CD4-positive, alpha-beta T cell (primary cell): ENCODE data around the gene GDAP2. TPM values are rescaled to one million over a fixed set of nuclear protein-coding genes. Genes with fewer than 3 reads are reported as not detected.

Source experiments
- ATAC-seq: fragments of 200-7000 bp; cut with Tn5 transposase; one replicate; pipeline ENCODE4 v1.10.0; 2022; ENCODE audit warnings: mild to moderate bottlenecking; ENCODE audit not compliant: poor library complexity
- CTCF ChIA-PET: fragments of 350-600 bp; sonication (Branson Sonifier 250); formaldehyde crosslinking; loops from one replicate; lab custom pipeline; 2021; ENCODE audit warnings: antibody characterized with exemption, inconsistent platforms; lab: Charles Lee
- POLR2A ChIA-PET: fragments of 350-600 bp; sonication (Branson Sonifier 250); formaldehyde crosslinking; loops from one replicate; lab custom pipeline; 2021; ENCODE audit warnings: antibody characterized with exemption, inconsistent platforms; lab: Charles Lee
- DNase-seq, 14 experiments: peaks; one replicate each; pipeline ENCODE4 v3.0.0-alpha.2; 2013 to 2020; ENCODE audit warnings: mixed read lengths in 2 of 14
- H3K27ac ChIP-seq, 2 donors: one replicate each; pipeline versions ENCODE4 v1.5.1 to v1.7.0; 2013; ENCODE audit warnings: low read length in 2 of 2, low read depth in 1 of 2, mild to moderate bottlenecking in 1 of 2
- H3K27me3 ChIP-seq, 2 experiments: 1 replicate in 1 of 2; 2 replicates in 1 of 2; pipeline versions ENCODE4 v1.6.1 to v1.7.0; 2013; ENCODE audit warnings: low read length in 2 of 2, control low read depth in 1 of 2, mild to moderate bottlenecking in 1 of 2, moderate library complexity in 1 of 2; ENCODE audit not compliant: insufficient read depth in 2 of 2, control insufficient read depth in 1 of 2
- H3K36me3 ChIP-seq: one replicate; pipeline ENCODE4 v1.6.1; 2013; ENCODE audit warnings: low read length, control low read depth; ENCODE audit not compliant: insufficient read depth
- H3K4me1 ChIP-seq: one replicate; pipeline ENCODE4 v1.6.1; 2013; ENCODE audit warnings: low read length, control low read depth; ENCODE audit not compliant: insufficient read depth
- H3K4me3 ChIP-seq: one replicate; pipeline ENCODE4 v1.5.1; 2013; ENCODE audit warnings: mild to moderate bottlenecking, low read length, moderate library complexity
- H3K9me3 ChIP-seq, 2 experiments: 1 replicate in 1 of 2; 2 replicates in 1 of 2; pipeline versions ENCODE4 v1.6.1 to v1.7.0; 2013; ENCODE audit warnings: low read length in 2 of 2, mild to moderate bottlenecking in 2 of 2, control low read depth in 1 of 2, moderate library complexity in 1 of 2; ENCODE audit not compliant: control insufficient read depth in 1 of 2, insufficient read depth in 1 of 2
- H3K27ac Mint-ChIP-seq: one replicate; pipeline ENCODE4 v1.8.0; 2020; ENCODE audit warnings: mixed read lengths
- H3K27me3 Mint-ChIP-seq: one replicate; pipeline ENCODE4 v1.8.0; 2021; ENCODE audit warnings: mixed read lengths
- H3K36me3 Mint-ChIP-seq: one replicate; pipeline ENCODE4 v1.8.0; 2021; ENCODE audit warnings: low read depth, mixed read lengths
- H3K4me1 Mint-ChIP-seq: one replicate; pipeline ENCODE4 v1.8.0; 2021; ENCODE audit warnings: low read depth, mixed read lengths
- H3K4me3 Mint-ChIP-seq: one replicate; pipeline ENCODE4 v1.8.0; 2020; ENCODE audit warnings: mild to moderate bottlenecking, mixed read lengths
- H3K9me3 Mint-ChIP-seq: one replicate; pipeline ENCODE4 v1.8.0; 2020; ENCODE audit warnings: mixed read lengths
- intact Hi-C, 2 experiments: fragments of 100-400 bp; cut with DNase I in 1 of 2; cut with micrococcal nuclease in 1 of 2; formaldehyde crosslinking; loops; one replicate each; pipeline versions ENCODE4 v1.15.1 to v1.9.0; 2023 to 2025; cut with DNase I, micrococcal nuclease
- total RNA-seq, 174 experiments: library from RNA in 2 of 174; stranded (reverse) in 2 of 174; gene quantifications; one replicate each; pipeline ENCODE4 v1.2.3 and lab custom pipeline; 2021 to 2026
- TF ChIP-seq, protein P1 (sequence below): fragments of 200-600 bp; IDR thresholded peaks from one replicate; pipeline ENCODE4 v1.8.0; 2022; ENCODE audit warnings: antibody characterized with exemption, mild to moderate bottlenecking

GDAP2 gene
- total RNA-seq, 2 experiments from 2014 or later: 18.1 to 18.9 TPM

DNA sequence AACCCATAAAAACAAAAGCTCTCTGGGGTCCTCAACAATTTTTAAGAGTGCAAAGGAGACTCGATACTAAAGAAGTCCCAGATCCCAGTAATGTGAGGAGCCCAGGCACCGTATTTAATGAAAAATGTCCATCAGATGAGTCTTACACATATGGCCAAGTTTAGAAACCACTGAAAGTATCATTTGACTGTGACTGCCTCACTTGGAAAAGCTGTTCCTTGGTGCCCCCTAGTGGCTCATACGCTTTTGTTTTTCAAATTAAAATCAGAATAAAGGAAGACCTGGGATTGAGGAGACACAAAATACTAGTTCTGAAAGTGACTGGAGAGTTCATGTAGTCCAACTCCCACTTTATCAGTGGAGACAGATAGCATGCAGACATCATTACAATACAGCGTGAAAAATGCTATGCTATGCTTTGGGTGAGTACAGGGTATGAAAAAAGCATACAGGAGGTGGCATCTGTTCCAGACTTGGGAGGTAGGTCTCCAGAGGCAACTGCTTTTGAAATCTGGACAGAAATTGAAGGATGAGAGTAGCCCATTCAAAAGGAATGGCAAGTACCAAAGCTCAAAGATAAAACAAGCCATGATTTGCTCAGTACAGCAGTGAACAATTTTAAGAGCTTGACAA is 33.8 kb downstream of the GDAP2 start:
- TF ChIP-seq, protein P1, sequence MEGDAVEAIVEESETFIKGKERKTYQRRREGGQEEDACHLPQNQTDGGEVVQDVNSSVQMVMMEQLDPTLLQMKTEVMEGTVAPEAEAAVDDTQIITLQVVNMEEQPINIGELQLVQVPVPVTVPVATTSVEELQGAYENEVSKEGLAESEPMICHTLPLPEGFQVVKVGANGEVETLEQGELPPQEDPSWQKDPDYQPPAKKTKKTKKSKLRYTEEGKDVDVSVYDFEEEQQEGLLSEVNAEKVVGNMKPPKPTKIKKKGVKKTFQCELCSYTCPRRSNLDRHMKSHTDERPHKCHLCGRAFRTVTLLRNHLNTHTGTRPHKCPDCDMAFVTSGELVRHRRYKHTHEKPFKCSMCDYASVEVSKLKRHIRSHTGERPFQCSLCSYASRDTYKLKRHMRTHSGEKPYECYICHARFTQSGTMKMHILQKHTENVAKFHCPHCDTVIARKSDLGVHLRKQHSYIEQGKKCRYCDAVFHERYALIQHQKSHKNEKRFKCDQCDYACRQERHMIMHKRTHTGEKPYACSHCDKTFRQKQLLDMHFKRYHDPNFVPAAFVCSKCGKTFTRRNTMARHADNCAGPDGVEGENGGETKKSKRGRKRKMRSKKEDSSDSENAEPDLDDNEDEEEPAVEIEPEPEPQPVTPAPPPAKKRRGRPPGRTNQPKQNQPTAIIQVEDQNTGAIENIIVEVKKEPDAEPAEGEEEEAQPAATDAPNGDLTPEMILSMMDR: peak; percentile 91
- Mint-ChIP-seq H3K27ac (no peak overlapping the region), H3K36me3 (peaks cover 76% of the 10 kb centered on the region), H3K9me3 (no peaks in the 10 kb centered on the region), H3K27me3 (no peaks in the 10 kb centered on the region), H3K4me3 (no peak overlapping the region), H3K4me1 (no peaks in the 10 kb centered on the region)
- DNase-seq: peak; percentile 8 to 72 (median 38)
- Histone ChIP-seq H3K4me3 (no peak overlapping the region), H3K4me1 (no peaks in the 10 kb centered on the region), H3K36me3 (peaks cover 37% of the 10 kb centered on the region), H3K27ac (no peak overlapping the region), H3K9me3 (no peaks in the 10 kb centered on the region), H3K27me3 (no peaks in the 10 kb centered on the region)
- intact Hi-C loops: loop anchor here (1.0 to 10.0 kb wide), 7 partner anchors 141 to 1249 kb away; partner anchors contain the start of genes TTF2 (in 1 of the 2) and WARS2 (in 1 of the 2)
- peak; percentile 41 for ATAC-seq
- POLR2A ChIA-PET: interaction anchor here (1.8 kb wide), 1 partner anchor 33 kb away, joined by 9 read pairs; the partner anchor contains the start of genes GDAP2 and WDR3
- CTCF ChIA-PET: interaction anchor here (0.6 to 2.0 kb wide), 11 partner anchors 10 to 828 kb away, joined by 3 to 15 read pairs (median 3); no protein-coding TSS in a partner anchor

DNA sequence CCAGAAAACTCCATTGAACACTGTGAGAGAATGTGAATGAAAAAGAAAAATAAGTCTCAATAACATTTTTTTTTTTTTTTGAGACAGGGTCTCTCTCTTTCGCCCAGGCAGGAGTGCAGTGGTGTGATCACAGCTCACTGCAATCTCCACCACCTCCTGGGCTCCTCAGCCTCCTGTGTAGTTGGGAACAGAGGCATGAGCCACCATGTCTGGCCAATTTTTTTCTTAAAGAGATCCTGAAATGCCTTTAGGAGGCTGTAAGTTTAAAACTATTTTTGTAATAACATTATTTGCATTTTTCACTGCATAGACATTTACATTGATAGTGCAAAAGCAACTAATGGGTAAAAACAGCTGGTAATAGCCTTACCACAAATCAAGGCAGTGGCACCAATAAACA is 35.3 kb downstream of the GDAP2 start:
- DNase-seq (no peak), ATAC-seq (no peak)
- H3K4me3 ChIP-seq: no peak overlapping the region
- peaks cover 73% of the 10 kb centered on the region for H3K36me3 Mint-ChIP-seq
- TF ChIP-seq, protein P1: no peak
- ChIA-PET CTCF (interaction anchor here (1.4 kb wide), 1 partner anchor 359 kb away, joined by 3 read pairs; no protein-coding TSS in a partner anchor), POLR2A (no interaction called here)
- intact Hi-C loops: loop anchor here (10.0 kb wide), 3 partner anchors 139 to 1251 kb away; partner anchors contain the start of genes TTF2 (in 1 of the 2) and WARS2 (in 1 of the 2)
- no peak overlapping the region for H3K27ac Mint-ChIP-seq
- H3K27ac ChIP-seq: no peak overlapping the region
- peaks cover 30% of the 10 kb centered on the region for H3K36me3 ChIP-seq
- H3K4me1 ChIP-seq: no peaks in the 10 kb centered on the region
- no peaks in the 10 kb centered on the region for H3K27me3 ChIP-seq
- H3K9me3 Mint-ChIP-seq: no peaks in the 10 kb centered on the region
- H3K27me3 Mint-ChIP-seq: no peaks in the 10 kb centered on the region
- no peaks in the 10 kb centered on the region for H3K9me3 ChIP-seq
- no peaks in the 10 kb centered on the region for H3K4me1 Mint-ChIP-seq
- no peak overlapping the region for H3K4me3 Mint-ChIP-seq

DNA sequence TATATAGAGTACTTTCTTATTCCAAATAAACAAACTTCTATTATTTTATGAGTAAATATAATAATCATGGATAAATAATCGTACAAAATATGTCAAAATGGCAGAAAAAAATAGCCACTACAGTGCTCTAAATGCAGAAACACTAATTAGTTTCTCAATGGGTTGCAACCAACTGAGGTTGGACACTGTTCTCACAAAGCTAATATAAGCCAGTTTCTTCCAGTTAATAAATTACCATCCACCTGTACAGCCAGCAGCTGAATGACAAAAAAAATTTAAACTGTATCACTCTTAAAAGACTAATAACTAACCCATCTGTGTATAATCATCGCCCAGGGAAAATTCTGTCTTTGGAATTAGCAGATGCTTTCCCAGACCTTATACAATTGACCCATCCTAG is 36.9 kb downstream of the GDAP2 start:
- Histone ChIP-seq H3K27me3 (no peaks in the 10 kb centered on the region), H3K4me3 (no peak overlapping the region), H3K36me3 (peaks cover 21% of the 10 kb centered on the region), H3K4me1 (no peaks in the 10 kb centered on the region), H3K9me3 (no peaks in the 10 kb centered on the region), H3K27ac (no peak overlapping the region)
- Mint-ChIP-seq H3K9me3 (no peaks in the 10 kb centered on the region), H3K27ac (no peak overlapping the region), H3K4me1 (no peaks in the 10 kb centered on the region), H3K4me3 (no peak overlapping the region), H3K36me3 (peaks cover 69% of the 10 kb centered on the region), H3K27me3 (no peaks in the 10 kb centered on the region)
- CTCF ChIA-PET: no interaction called here
- DNase-seq (no peak), ATAC-seq (no peak)
- TF ChIP-seq, protein P1: no peak
- POLR2A ChIA-PET: no interaction called here
- intact Hi-C loops: loop anchor here (10.0 kb wide), 3 partner anchors 138 to 1252 kb away; partner anchors contain the start of genes TTF2 (in 1 of the 2) and WARS2 (in 1 of the 2)
